ENCODE measurements around the gene SPDL1.
A peak's percentile ranks its signal among the peaks of the same experiment; 100 is the strongest.

SPDL1 gene

DNA sequence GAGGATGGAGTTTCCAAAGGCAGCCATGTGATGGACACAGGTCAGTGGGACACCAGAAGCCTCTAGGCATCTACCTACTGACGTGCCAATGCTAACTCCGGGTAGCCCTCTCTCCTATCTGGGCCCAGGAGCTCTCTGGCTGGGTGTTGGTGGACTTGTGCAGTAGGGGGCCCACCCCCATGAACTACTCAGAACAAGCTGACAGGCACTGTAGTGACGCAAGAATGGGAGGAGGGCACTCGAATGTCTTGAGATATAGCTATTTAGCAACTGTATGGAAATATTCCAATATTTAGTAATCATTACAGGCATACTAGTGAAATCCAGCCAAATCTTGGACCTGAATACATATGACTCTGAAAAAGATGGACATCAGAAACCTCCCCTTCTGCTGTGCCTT is 47.8 kb downstream of the SPDL1 start:
- DNase-seq: no peak

- no peak for DNase-seq
These were observed 49.4 kb downstream of the SPDL1 start for GRCh38 chr5:169632946-169633345.

DNA sequence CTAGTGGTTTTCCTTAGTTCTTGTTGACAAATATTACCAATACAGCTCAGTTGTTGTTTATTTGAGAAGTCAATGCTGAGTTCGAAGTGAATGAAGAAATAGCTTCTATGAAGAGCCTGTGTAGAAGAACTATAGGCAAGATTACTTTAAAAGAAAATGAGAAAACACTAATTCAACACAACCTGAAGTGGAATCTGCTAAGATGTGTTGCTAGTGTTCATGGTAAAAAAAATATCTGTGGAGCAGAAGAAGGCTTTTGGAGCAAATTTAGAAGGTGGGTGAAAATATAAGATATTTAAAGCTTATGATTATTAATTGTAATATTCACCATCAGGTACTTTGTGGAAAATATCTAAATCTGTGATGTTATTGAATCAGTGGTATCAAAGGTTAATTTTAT is 51.0 kb downstream of the SPDL1 start:
- DNase-seq: no peak

GRCh38 chr5:169635936-169636335 is 52.4 kb downstream of the SPDL1 start:
- peak; percentile 65 for DNase-seq

DNA sequence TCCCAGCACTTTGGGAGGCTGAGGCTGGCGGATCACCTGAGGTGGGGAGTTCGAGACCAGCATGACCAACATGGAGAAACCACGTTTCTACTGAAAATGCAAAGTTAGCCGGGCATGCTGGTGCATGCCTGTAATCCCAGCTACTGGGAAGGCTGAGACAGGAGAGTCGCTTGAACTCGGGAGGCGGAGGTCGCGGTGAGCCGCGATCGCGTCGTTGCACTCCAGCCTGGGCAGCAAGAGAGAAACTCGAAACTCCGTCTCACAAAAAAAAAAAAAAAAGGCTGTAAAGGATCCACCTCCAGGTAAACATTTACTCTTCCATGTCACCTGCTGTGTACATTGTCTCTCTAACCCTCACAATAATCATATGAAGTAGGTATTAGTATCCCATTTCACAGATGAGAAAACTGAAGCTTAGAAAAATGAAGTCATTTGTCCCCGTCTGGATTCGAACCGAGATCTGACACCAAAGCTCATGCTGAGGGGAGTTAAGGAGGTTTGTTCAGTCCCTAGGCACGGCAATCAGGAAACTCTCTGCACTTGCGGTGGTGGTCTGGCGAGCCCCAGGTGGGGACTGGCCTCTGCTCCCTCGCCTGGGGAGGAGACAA is 53.0 kb downstream of the SPDL1 start:
- DNase-seq: no peak

- peak; percentile 70 for DNase-seq
These were observed 53.5 kb downstream of the SPDL1 start, which contains the start of gene DOCK2 for GRCh38 chr5:169637085-169637548. Gene DOCK2, plus strand, starts transcription at chr5:169637275. Its CDS starts 52 bp downstream, at chr5:169637327.

GRCh38 chr5:169637549-169638121 is 54.1 kb downstream of the SPDL1 start:
- DNase-seq: no peak

DNA sequence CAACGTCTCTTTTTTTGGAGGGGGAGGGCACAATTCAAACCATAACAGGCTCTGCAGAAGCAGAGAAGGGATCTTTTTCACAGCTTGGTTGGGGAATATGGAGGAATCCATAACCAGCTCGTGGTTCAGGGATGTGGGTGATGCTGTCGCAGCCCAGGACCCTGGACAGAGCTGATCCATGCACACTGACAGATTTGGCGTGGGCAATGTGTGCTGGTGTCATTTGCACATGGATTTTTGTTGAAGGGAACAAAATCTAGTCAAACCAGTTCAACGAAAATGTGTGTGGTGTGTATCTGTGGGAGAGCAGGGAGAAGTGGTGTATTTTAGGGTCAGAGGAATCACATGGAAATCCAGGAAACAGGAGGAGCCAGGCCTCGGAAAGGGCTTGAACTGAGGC is 57.7 kb downstream of the SPDL1 start:
- DNase-seq: no peak

- DNase-seq: no peak
These were observed 63.3 kb downstream of the SPDL1 start for GRCh38 chr5:169646856-169647255.

DNA sequence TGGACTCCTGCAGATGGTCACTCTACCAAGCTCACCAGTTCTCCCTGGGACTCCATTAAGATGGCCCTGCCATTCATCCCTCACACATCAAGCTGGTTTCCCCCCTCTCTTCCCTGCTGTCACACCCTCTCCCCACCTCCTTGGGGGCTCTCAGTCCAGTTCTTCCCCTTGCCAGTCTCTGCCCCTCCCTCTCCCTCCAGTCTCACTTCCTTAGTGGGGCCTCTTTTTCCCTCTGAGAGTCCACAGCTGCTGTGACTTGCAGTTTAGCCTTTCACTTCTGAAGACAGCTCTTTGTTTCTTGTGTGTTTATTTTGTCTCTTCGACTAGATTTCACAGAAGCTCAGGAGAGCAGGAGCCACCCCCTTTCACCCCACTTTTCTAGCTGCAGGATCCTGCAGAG is 64.0 kb downstream of the SPDL1 start:
- DNase-seq: peak; percentile 58

GRCh38 chr5:169648725-169649310 is 65.2 kb downstream of the SPDL1 start:
- DNase-seq: no peak

DNA sequence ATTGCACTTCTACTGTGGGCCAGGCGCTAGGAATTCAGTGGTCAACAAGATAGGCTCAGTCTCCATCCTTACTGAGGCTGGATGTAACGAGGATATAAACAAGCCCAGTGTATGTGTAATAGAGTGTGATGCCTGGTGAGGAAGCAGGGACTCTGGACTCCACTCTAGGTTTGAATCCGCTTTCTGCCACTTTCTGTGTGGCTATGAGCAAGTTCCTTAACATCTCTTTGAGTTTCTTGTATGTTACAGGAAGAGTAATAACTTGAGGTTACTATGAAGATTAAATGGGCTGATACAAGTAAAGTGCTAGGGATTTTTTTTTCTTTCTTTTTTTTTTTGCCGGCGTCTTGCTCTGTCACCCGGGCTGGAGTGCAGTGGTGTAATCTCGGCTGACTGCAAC is 65.9 kb downstream of the SPDL1 start:
- no peak for DNase-seq

DNA sequence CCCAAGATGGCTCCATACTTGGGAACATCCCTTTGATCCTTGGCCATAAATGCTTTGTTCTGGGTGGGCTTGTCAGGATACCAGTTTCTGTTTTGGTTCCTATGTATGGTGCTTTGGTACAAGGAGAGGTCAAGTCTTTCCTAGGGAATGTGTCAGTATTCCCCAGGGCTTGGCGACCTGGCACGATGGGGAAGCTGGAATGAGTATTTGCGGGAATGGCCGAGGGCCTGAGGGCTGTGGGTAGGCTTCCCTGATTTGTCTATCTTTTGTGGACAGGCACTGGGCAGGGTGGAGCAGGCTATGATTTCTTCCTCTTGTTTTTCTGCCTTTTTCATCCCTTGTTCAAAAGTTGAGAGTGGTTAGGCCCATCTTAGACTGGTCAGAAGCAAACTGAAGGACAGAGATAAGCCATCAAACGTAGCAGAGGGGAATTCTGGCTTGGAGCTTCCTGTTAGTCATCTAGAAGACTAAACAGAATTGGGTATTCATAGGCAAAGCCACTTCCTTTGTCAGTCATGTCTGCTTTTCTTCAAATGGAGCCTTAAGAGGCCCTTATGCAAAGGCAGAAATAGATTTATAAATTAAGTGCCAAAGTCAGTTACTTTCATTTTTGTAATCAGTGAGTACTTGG is 67.2 kb downstream of the SPDL1 start:
- peak; percentile 80 for DNase-seq

GRCh38 chr5:169651526-169651925 is 68.0 kb downstream of the SPDL1 start:
- DNase-seq: no peak

- no peak for DNase-seq
These were observed 68.5 kb downstream of the SPDL1 start for GRCh38 chr5:169652057-169652456.

- DNase-seq: no peak
These were observed 69.5 kb downstream of the SPDL1 start for GRCh38 chr5:169653091-169653490.
